Measurements from ENCODE around the gene MBD3L2B. TPM values are rescaled to one million over a fixed set of nuclear protein-coding genes. Genes with fewer than 3 reads are reported as not detected.

MBD3L2B gene
- total RNA-seq, 1 donor from 2014 or later: not detected

GRCh38 chr19:7010722-7011593, 10.3 kb downstream of the MBD3L2B start:
- no peak for ATAC-seq

DNA sequence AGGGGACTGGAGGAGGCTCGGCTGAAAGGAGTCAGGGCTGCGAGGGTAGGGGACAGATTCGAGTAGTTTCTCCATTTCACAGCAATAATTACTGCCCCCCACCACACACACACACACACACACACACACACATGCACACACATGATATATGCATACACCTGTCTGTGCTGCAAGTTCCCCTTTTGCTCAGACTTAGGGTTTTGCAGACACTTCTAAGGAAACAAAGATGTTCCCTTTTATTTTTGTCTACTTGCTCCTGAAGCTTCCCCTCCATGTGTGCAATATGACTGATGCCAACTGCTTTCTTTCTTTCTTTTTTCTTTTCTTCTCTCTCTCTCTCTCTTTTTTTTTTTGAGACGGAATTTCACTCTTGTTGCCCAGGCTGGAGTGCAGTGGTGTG, 13.4 kb downstream of the MBD3L2B start:
- no peak for ATAC-seq

GRCh38 chr19:7006135-7006704, 15.0 kb downstream of the MBD3L2B start:
- no peak for ATAC-seq

DNA sequence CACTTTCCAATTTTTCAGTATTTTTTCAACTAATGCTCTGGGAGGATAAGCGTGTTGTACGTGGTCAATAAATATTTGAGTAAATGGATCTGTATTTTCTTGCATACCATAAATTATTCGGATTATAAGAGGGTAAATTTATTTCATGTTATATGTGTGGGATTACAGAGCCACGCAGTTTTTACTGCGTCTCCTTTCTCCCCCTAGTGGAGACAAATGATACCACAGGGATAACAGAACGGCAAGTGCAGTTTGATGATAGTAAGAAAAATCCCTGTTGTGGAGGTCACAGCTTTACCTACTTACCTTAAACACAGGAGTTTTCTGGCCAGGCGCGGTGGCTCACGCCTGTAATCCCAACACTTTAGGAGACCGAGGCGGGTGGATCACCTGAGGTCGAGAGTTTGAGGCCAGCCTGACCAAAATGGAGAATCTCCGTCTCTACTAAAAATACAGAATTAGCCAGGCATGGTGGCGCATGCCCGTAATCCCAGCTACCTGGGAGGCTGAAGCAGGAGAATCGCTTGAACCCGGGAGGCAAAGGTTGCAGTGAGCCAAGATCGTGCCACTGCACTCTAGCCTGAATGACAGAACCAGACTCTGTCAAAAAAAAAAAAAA, 16.8 kb downstream of the MBD3L2B start:
- no peak for ATAC-seq

- no peak for ATAC-seq
Measured at GRCh38 chr19:7000816-7001215, 20.4 kb downstream of the MBD3L2B start.

GRCh38 chr19:7000333-7000732, 20.9 kb downstream of the MBD3L2B start:
- no peak for ATAC-seq

GRCh38 chr19:6999933-7000332, 21.3 kb downstream of the MBD3L2B start:
- ATAC-seq: no peak

DNA sequence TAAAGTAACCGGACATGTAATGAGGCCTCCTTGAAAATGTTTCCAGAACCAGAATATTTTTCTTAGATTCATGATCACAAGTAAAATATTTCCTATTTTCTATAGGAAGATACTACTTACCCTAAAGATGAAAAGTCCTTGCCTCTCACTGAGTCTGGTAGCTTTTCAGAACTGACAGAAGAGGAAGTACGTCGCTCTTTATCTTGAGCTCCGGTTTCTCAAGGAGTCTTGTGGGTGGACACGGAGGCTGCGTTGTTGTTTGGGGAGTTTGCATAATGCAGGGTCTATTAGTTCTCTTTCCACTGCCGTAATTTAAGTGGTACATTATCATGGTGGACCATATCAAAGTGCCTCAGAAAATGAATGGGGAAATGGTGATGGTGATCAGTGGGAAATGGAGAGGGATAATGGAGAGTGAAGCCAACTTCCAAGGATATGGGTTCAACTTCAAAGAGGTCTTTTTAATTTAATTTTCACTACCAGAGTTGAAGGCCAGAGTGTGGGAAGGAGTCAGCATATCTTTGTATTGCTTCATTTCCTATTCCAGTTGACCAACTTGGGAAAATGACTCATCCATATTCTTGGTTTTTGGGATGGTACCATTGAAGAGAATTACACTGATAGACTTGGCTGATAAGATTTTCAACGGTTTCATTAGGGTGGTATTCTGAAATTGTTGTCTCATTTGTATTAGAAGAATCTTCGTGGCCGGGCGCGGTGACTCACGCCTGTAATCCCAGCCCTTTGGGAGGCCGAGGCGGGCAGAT, 23.4 kb downstream of the MBD3L2B start:
- no peak for ATAC-seq

DNA sequence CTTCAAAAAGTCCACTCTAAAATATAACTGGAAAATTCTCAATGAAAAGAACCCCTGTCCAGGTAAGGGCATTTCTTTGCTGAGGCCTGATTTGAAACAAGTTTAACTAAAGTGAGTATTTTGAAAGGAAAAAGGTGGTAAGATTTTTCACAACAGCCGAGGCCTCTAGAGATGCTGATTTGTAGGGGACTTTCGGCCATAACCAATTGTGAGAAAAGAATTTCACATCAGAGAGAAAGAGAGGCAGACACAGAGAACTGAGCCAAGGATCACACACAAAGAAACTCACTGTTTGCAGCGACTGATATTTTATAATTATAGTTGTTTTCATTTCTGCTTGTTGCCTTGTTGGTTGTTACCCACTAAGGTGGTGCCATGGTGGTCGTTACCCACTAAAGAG, 24.4 kb downstream of the MBD3L2B start:
- no peak for ATAC-seq

- no peak for ATAC-seq
Measured at GRCh38 chr19:6995054-6995453, 26.2 kb downstream of the MBD3L2B start.

DNA sequence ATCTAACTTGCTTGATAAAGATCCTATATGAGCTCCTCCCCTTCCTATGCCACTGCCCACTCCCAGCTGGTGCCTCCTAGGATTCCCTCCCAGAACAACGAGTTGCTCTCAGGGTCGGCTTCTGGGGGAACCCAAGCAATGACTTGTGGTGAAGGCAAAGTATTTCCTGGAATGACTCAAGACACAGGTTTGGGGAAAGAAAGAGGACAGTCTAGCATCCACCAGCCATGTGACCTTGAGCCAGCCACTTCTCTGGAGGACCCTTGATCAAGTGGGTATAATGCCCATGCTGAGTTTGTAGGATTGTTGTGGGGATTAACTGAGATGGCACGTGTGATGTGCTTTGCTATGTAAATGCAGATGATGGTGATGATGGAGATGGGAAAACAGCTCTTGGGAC, 33.0 kb downstream of the MBD3L2B start:
- no peak for ATAC-seq

DNA sequence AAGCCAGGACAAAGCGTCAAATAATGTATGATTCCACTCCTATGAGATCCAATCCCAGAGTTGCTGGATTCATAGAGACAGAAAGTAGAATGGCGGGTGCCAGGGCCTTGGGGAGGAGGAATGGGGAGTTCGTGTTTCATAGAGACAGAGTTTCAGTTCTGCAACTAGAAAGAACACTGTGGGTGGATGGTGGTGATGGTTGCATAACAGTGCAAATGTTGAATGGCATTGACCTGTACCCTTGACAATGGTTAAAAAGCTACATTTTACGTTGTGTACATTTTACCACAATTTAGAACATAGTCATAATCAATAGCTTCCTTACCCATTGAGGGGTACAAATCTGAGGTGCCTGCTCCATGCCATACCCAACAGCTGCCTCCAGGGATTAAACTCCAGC, 33.4 kb downstream of the MBD3L2B start:
- no peak for ATAC-seq

GRCh38 chr19:6983448-6983847, 37.8 kb downstream of the MBD3L2B start:
- no peak for ATAC-seq

- ATAC-seq: no peak
Measured at GRCh38 chr19:6979399-6979798, 41.8 kb downstream of the MBD3L2B start.

- ATAC-seq: no peak
Measured at GRCh38 chr19:6976197-6976596, 45.0 kb downstream of the MBD3L2B start.

GRCh38 chr19:6971366-6971765, 49.9 kb downstream of the MBD3L2B start:
- no peak for ATAC-seq

DNA sequence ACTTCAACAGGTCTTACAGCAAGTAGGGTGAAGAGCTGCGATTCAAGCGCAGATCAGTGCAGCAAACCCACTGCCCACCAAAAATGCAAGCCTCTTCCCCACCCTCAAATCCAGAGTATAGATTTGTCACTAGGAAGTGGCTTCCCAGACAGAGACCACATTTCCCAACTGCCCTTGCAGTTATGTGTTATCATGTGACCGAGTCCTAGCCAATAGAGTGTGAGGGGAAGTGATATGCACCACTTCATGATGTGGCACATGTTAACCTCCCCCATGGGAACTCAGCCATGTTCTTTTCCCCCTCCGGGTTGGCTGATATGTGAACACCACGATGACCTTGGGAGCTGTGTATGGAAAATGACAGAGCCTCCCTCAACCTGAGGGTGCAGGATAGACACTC, 50.8 kb downstream of the MBD3L2B start:
- no peak for ATAC-seq

DNA sequence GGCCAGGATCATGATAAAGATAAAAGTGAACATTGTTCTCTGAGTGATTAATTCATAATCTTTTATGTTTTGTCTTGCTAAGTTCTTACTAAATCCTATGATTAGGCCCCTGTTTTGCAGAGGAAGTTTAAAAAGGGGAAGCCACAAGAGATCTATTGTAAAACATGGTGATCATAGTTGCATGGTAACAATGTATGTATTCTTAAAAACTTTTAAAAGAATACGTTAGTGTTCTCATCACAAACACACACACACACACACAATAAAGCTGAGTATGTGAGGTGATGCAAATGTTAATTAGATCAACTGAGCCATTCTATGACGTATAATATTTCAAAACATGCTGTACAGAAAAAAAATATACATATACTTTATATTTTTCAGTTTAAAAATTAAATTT, 51.2 kb downstream of the MBD3L2B start:
- no peak for ATAC-seq

DNA sequence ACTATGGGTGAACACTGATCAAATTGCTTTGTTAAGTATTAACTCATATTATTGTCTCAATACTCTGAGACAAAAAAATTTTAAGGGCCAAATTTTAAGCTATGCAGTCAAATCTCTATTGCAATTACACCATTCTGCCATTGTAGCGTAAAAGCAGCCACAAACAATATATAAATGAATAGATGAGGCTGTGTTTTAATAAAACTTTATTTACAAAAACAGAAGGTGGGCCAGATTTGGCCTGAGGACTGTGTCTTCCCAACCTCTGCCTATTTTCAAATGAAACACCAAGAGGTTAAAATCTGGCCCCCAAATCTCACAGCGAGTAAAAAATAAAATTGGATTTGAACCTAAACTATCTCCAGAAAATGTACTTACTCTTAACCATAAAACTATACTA, 51.7 kb downstream of the MBD3L2B start:
- no peak for ATAC-seq

All from esophagus mucosa (tissue), 1 donor.